Activated CD4-positive, alpha-beta T cell treated with anti-CD3 and anti-CD28 coated beads for 24 hours (primary cell): ENCODE data around the gene USP37.

ENCODE experiments used
- DNase-seq, 2 donors: peaks; one replicate each; pipeline ENCODE4 v3.0.0-alpha.2; 2020; ENCODE audit warnings: low read depth in 2 of 2

USP37 gene

GRCh38 chr2:218429911-218430692 lies 138.0 kb downstream of the USP37 start:
- no peak for DNase-seq

GRCh38 chr2:218428846-218429558 lies 139.1 kb downstream of the USP37 start:
- DNase-seq = no peak

DNA sequence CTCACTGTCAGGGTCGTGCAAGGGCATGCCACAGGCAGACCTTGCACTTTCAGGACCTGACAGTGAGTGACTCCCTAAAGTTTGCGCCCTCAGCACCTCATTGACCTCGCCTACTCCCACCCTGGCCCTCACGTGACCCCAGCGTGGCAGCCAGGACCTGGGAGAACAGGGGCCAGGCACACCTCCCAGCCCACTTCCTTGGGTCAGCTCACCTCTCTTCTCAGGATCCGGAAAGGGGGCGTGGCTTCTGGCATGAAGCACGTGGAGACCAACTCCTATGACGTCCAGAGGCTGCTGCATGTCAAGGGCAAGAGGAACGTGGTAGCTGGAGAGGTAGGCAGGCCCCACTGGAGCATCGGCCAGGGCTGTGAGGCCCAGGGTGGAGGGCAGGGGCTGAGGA lies 140.4 kb downstream of the USP37 start:
- no peak for DNase-seq

GRCh38 chr2:218425531-218425930 lies 142.6 kb downstream of the USP37 start:
- DNase-seq = no peak

DNA sequence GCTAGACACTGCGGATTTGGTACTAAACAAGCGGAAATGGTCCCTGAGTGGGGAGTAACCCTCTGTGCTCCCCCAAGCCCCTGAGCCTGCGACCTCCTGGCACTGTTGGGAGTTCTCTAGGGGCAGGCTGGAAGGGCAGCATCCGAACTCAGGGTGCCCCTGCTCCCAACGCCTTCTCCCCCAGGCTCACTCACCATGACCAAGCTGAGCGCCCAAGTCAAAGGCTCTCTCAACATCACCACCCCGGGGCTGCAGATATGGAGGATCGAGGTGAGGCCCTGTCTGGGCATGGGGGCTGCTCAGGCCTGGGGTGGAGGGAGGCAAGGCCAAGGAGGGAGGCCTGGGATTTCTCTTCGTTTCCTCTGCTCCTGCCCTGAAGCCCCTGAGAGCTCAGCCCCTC lies 144.6 kb downstream of the USP37 start:
- DNase-seq = no peak

DNA sequence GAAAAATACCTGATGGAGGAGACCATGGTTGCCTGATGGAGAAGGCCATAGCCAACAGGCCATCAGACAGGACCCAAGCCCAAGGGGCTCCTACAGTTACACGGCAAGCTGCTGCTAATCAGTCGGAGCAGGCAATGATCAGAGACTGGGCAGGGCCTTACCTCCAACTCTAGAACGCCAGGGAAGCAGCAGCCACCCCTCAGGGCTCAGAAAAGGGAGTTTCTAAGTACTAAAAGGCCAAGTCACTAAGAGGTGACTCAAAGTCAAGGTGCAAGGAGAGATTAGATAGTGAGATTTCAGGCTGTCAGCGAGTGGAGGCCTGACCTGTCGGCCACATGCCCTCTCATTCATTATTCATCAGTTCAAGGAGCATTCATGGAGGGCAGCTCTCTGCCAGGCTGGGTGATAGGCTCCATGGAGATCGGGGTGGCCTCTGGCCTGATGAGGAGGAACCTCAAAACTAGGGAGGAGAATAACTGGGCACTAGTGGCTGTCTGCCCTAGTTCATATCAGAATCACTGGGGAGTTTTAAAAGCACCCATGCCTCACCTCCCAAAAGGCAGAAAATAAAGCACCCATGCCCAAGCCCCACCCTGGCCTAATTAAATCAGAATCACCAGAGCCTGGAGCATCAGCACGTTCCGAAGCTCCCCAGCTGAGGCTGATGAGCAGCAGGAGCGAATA lies 145.6 kb downstream of the USP37 start:
- DNase-seq = no peak

GRCh38 chr2:218421027-218421426 lies 147.1 kb downstream of the USP37 start:
- no peak for DNase-seq

GRCh38 chr2:218419630-218420216 lies 148.4 kb downstream of the USP37 start:
- no peak for DNase-seq

DNA sequence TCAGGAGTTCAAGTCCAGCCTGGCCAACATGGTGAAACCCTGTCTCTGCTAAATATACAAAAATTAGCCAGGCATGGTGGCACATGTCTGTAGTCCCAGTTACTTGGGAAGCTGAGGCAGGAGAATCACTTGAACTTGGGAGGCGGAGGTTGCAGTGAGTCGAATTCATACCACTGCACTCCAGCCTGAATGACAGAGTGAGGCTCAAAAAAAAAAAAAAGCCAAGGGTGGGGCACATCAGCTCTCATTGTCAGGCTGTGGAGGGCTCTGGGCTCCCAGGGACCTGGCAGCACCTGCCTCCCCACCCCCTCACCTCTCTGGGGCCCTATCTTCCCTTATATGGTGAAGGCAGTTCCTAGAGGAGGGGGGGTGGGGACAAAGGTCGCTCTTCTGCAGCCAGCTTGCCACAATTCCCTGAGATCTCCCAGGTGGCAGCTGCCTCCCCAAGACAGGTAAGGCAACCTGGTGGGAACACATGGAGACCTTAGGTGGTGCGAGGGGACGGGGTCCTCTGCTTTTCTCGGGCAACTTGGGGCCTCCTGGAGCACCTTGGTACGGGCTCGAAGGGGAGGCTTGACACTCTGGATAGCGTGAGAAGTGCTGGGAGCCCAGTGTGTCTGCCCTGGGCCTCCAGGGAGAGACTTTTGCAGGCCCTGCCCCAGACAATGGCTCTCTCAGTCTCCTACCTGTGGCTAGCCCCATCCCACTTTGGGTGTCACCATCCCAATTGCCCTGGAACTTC lies 149.3 kb downstream of the USP37 start, which contains the start of gene VIL1:
VIL1 (plus strand) TSS at position 407 of the 742 bp plus-strand sequence. CDS start 4,656 bp downstream, outside the sequence.
- DNase-seq = no peak

DNA sequence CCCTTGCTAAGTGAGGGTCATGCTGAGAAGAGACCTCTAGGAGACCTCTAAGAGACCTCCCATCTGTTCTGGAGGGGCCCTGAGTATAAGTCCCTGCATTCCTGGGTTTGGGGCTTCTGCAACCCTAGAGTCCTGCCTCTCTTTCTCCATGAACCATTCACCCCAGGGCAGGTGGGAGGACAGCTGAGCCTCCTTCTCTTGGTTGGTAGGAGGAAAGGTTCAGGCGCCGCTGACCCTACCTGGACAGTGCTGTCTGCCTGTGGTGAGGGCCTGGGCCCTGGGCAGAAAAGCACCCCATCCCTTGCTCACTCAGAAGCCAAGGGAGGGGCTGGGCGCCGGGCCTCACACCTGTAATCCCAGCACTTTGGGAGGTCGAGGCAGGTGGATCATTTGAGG lies 149.8 kb downstream of the USP37 start:
- no peak for DNase-seq

GRCh38 chr2:218407717-218408116 lies 160.4 kb downstream of the USP37 start:
- DNase-seq = no peak

DNA sequence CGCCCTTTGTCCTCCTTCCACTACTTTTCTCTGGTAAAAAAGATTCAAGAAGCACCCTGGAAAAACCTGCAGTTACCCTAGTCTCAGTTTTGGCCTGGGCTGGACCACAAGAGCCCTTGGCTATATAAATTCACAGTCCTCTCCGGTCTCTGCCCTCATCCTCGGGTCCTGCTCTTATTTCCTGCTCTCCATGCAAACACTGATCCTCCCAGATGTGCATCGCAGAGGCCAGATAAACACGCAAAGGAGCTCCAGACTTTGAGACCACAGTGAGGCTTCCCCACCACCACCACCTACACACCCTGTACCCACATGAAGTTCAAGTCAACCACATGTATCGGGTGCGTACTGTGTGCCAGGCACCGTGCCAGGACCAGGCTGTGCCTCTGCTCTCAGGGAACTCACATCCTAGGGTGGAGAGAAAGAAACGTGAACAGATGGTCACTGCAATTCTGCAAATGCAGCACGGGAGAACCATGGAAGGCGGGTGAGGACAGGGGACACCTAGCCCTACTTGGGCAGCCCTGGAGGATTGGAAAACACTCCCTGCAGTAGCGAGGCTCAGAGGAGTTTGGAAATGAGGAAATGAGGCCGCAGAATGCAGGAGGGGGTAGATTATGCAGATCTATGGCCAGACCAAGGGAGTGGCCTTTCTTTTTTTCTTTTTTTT lies 161.1 kb downstream of the USP37 start:
- DNase-seq = no peak

DNA sequence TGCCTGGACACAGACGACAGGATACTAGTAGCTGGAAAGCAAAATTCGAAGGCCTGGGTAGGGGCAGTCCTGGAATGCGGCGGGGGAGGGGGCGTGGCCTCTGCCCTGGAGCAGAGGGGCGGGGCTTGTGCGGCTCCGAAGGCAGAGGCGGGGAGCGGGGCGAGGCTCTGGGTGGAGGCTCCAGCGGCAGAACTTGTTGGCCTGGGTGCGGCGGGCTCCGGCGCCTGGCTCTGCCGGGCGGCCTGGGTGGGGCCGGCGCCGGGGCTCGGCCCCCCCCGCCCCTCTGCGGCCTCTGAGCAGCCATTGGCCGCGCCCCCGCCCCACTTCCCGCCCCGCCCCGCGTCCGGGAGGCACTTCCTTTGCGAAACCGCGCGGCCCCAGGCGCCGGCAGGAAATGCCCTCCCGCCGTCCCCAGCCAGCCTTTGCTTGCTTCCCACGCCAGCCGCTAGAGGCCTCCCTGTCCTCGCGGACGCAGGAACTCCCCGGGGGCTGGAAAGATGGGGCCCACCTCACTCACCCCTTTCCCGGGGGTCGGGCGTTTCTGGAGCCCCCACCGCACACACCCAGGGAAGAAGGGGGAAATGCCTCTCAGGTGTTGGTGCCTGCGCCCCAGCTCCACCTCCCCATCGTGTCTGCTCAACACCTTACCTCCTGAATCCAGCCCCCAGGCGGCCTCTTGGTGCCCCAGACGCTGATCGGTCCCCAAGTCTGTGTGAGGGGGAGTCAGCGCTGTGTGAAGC lies 161.8 kb downstream of the USP37 start:
- DNase-seq = peak; percentile 87 to 97

DNA sequence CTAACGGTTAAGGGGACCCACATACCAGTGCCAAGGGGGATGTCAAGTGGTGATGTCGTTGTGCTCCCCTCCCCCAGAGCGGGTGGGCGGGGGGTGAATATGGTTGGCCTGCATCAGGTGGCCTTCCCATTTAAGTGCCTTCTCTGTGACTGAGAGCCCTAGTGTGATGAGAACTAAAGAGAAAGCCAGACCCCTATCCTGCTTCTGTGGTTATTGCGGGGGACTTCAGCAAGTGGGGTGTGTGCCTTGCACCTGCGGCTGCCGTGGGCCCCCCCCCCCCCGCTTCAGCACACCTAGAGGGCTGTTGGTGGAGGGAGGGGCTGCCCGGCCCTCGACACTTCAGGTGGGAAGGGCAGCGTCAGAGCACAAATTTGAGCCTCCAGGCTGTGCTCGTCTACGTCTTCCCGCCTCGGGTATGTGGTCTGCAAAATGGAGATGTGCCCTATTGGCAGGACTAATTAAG lies 162.4 kb downstream of the USP37 start:
- DNase-seq = no peak

DNA sequence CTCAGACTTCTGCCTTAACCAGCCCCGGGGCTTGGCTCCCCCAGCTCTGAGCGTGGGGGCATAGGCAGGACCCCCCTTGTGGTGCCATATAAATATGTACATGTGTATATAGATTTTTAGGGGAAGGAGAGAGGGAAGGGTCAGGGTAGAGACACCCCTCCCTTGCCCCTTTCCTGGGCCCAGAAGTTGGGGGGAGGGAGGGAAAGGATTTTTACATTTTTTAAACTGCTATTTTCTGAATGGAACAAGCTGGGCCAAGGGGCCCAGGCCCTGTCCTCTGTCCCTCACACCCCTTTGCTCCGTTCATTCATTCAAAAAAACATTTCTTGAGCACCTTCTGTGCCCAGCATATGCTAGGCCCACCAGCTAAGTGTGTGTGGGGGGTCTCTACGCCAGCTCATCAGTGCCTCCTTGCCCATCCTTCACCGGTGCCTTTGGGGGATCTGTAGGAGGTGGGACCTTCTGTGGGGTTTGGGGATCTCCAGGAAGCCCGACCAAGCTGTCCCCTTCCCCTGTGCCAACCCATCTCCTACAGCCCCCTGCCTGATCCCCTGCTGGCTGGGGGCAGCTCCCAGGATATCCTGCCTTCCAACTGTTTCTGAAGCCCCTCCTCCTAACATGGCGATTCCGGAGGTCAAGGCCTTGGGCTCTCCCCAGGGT lies 162.9 kb downstream of the USP37 start:
- no peak for DNase-seq

DNA sequence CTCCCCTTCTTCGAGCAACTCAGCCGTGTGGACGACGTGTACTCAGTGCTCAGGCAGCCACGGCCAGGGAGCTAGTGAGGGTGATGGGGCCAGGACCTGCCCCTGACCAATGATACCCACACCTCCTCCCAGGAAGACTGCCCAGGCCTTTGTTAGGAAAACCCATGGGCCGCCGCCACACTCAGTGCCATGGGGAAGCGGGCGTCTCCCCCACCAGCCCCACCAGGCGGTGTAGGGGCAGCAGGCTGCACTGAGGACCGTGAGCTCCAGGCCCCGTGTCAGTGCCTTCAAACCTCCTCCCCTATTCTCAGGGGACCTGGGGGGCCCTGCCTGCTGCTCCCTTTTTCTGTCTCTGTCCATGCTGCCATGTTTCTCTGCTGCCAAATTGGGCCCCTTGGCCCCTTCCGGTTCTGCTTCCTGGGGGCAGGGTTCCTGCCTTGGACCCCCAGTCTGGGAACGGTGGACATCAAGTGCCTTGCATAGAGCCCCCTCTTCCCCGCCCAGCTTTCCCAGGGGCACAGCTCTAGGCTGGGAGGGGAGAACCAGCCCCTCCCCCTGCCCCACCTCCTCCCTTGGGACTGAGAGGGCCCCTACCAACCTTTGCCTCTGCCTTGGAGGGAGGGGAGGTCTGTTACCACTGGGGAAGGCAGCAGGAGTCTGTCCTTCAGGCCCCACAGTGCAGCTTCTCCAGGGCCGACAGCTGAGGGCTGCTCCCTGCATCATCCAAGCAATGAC lies 163.6 kb downstream of the USP37 start:
- no peak for DNase-seq

DNA sequence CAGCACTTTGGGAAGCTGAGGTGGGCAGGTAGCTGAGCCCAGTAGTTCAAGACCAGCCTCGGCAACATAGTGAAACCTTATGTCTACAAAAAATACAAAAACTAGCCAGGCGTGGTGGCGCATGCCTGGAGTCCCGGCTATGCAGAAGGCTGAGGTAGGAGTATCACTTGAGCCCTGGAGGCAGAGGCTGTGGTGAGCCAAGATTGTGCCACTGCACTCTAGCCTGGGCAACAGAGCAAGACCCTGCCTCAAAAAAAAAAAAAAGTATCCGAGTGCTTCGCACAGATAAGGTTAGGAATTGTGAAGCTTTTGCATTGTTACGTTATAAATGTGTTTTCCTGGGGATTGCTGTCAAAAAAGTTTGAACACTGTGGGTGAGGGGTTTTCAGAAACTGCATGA lies 164.3 kb downstream of the USP37 start:
- DNase-seq = no peak

DNA sequence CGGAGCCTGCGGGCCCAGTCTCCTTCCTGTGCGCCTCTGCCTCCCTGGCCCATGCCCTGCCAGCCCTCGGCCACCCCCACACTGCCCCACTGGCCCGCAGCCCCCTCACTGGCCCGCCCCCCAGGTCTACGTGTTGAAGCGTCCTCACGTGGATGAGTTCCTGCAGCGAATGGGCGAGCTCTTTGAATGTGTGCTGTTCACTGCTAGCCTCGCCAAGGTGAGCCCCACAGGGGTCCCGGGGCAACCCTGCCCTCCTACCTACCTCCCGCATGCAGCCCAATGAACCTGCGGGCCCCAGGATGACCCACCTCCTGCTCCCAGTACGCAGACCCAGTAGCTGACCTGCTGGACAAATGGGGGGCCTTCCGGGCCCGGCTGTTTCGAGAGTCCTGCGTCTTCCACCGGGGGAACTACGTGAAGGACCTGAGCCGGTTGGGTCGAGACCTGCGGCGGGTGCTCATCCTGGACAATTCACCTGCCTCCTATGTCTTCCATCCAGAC lies 165.2 kb downstream of the USP37 start:
- no peak for DNase-seq

DNA sequence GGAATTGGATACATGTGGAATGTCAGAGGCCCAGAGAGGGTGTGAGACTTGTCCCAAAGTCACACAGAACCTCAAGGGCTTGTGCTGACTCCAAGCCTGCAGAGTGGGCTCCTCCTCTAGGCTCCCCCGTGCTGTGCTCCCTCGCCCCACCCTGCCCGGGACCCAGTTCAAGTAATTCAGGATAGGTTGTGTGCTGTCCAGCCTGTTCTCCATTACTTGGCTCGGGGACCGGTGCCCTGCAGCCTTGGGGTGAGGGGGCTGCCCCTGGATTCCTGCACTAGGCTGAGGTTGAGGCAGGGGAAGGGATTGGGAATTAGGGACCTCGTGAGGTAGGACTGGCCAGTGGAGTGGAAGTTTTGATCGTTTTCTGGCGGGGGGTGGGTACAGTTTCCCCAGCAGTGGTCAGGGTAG lies 165.7 kb downstream of the USP37 start:
- no peak for DNase-seq
